GM19025 (cell line): ENCODE data around the gene PRICKLE4.

Experiments
- ATAC-seq: cut with Tn5 transposase; IDR thresholded peaks from one replicate; pipeline ENCODE4 v1.9.1; 2021; ENCODE audit warnings: mild to moderate bottlenecking, low read depth, moderate library complexity; ENCODE audit not compliant: unreplicated experiment

PRICKLE4 gene

GRCh38 chr6:41836022-41836659 lies 55.6 kb downstream of the PRICKLE4 start:
- no peak for ATAC-seq

DNA sequence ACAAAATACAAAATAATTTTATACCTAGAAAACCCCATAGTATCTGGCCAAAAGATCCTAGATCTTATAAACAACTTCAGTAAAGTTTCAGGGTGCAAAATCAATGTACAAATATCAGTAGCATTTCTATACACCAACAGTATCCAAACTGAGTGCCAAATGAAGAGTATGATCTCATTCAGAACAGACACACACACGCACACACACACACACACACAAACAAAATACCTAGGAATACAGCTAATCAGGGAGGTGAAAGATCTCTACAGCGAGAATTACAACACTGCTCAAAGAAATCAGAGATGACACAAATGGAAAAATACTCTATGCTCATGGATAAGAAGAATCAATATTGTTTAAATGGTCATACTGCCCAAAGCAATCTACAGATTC lies 56.1 kb downstream of the PRICKLE4 start:
- no peak for ATAC-seq
